Large intestine (tissue), 3 donors: ENCODE measurements around the gene GRB14. TPM values are rescaled to one million over a fixed set of nuclear protein-coding genes. Genes with fewer than 3 reads are reported as not detected.
A peak's percentile ranks its signal among the peaks of the same experiment; 100 is the strongest.

Experiments used
- DNase-seq, 2 donors: peaks; one replicate each; pipeline versions ENCODE4 v3.0.0 to v3.0.0-alpha.2; 2013
- H3K27ac ChIP-seq: one replicate; pipeline ENCODE4 v1.5.1; 2013; ENCODE audit warnings: low read length
- H3K27me3 ChIP-seq: 2 replicates; pipeline ENCODE4 v1.6.1; 2013; ENCODE audit warnings: low read length; ENCODE audit not compliant: control insufficient read depth, insufficient read depth
- H3K36me3 ChIP-seq: 2 replicates; pipeline ENCODE4 v1.6.1; 2013; ENCODE audit warnings: low read length; ENCODE audit not compliant: control insufficient read depth, insufficient read depth
- H3K4me1 ChIP-seq: one replicate; pipeline ENCODE4 v1.6.1; 2013; ENCODE audit warnings: low read length; ENCODE audit not compliant: control insufficient read depth, insufficient read depth
- H3K4me3 ChIP-seq: one replicate; pipeline ENCODE4 v1.5.1; 2013; ENCODE audit warnings: low read length
- H3K9me3 ChIP-seq: one replicate; pipeline ENCODE4 v1.6.1; 2013; ENCODE audit warnings: mild to moderate bottlenecking, low read depth, low read length, moderate library complexity; ENCODE audit not compliant: control insufficient read depth
- WGBS: methylation state at CpG from one replicate; pipeline ENCODE4 v1.1.5; 2013; ENCODE audit warnings: low lambda C conversion rate; ENCODE audit not compliant: insufficient coverage; 5-methylcytosine and 5-hydroxymethylcytosine counted together
- polyA plus RNA-seq: library from polyadenylated mRNA; unstranded; fragments of 120-200 nt; gene quantifications from one replicate; pipeline ENCODE4 v1.2.1, GENCODE V29; 2013

The GRB14 gene
- polyA plus RNA-seq, 1 donor, result 8.7 TPM

GRCh38 chr2:164464376-164464775, 156.9 kb downstream of the GRB14 start:
- Histone ChIP-seq H3K4me1 (no peaks in the 10 kb centered on the region), H3K4me3 (no peak overlapping the region), H3K27ac (no peak overlapping the region), H3K27me3 (no peaks in the 10 kb centered on the region), H3K9me3 (no peaks in the 10 kb centered on the region), H3K36me3 (no peaks in the 10 kb centered on the region)
- DNase-seq, result no peak
- WGBS, result 92% methylated on average over 2 of the region's 5 CpGs

GRCh38 chr2:164458792-164459191, 162.5 kb downstream of the GRB14 start:
- Histone ChIP-seq H3K36me3 (no peaks in the 10 kb centered on the region), H3K27me3 (peaks cover 2% of the 10 kb centered on the region), H3K4me3 (no peak overlapping the region)

GRCh38 chr2:164457271-164457670, 164.0 kb downstream of the GRB14 start:
- Histone ChIP-seq H3K4me3 (no peak overlapping the region), H3K27ac (no peak overlapping the region), H3K36me3 (no peaks in the 10 kb centered on the region), H3K27me3 (peaks cover 2% of the 10 kb centered on the region), H3K9me3 (no peaks in the 10 kb centered on the region), H3K4me1 (no peaks in the 10 kb centered on the region)
- WGBS, result no CpG with 5 or more reads among the region's 1 CpG
- DNase-seq, result no peak

More at GRCh38 chr2:164458792-164459191, 162.5 kb downstream of the GRB14 start:
- WGBS, result no CpG with 5 or more reads among the region's 2 CpGs
- Histone ChIP-seq H3K4me1 (no peaks in the 10 kb centered on the region), H3K27ac (no peak overlapping the region), H3K9me3 (no peaks in the 10 kb centered on the region)
- DNase-seq, result no peak

GRCh38 chr2:164456619-164457018, 164.7 kb downstream of the GRB14 start:
- H3K27me3 ChIP-seq, result peaks cover 2% of the 10 kb centered on the region
- no peak overlapping the region for H3K27ac ChIP-seq
- no peaks in the 10 kb centered on the region for H3K4me1 ChIP-seq
- H3K4me3 ChIP-seq, result no peak overlapping the region
- peak in 1 of 2 donors; percentile 2 for DNase-seq
- H3K9me3 ChIP-seq, result no peaks in the 10 kb centered on the region
- H3K36me3 ChIP-seq, result no peaks in the 10 kb centered on the region
- WGBS, result 80% methylated on average over 1 of the region's 4 CpGs

GRCh38 chr2:164453656-164454305, 167.5 kb downstream of the GRB14 start:
- no peak overlapping the region for H3K27ac ChIP-seq
- H3K27me3 ChIP-seq, result peaks cover 2% of the 10 kb centered on the region
- DNase-seq, result no peak
- H3K36me3 ChIP-seq, result no peaks in the 10 kb centered on the region
- no peaks in the 10 kb centered on the region for H3K4me1 ChIP-seq
- H3K4me3 ChIP-seq, result no peak overlapping the region
- H3K9me3 ChIP-seq, result no peaks in the 10 kb centered on the region
- 95% methylated on average over 3 of the region's 5 CpGs for WGBS

GRCh38 chr2:164450278-164450677, 171.0 kb downstream of the GRB14 start:
- no peak for DNase-seq
- no peaks in the 10 kb centered on the region for H3K9me3 ChIP-seq
- H3K27ac ChIP-seq, result no peak overlapping the region
- H3K27me3 ChIP-seq, result no peaks in the 10 kb centered on the region
- H3K4me1 ChIP-seq, result no peaks in the 10 kb centered on the region
- no peaks in the 10 kb centered on the region for H3K36me3 ChIP-seq
- no CpG with 5 or more reads among the region's 2 CpGs for WGBS
- no peak overlapping the region for H3K4me3 ChIP-seq

GRCh38 chr2:164449706-164450105, 171.6 kb downstream of the GRB14 start:
- Histone ChIP-seq H3K27me3 (no peaks in the 10 kb centered on the region), H3K36me3 (no peaks in the 10 kb centered on the region), H3K4me1 (no peaks in the 10 kb centered on the region), H3K4me3 (no peak overlapping the region), H3K9me3 (no peaks in the 10 kb centered on the region), H3K27ac (no peak overlapping the region)
- DNase-seq, result no peak
- no CpG with 5 or more reads among the region's 5 CpGs for WGBS

GRCh38 chr2:164447660-164448059, 173.6 kb downstream of the GRB14 start:
- Histone ChIP-seq H3K27me3 (no peaks in the 10 kb centered on the region), H3K9me3 (no peaks in the 10 kb centered on the region), H3K27ac (no peak overlapping the region), H3K36me3 (no peaks in the 10 kb centered on the region), H3K4me1 (no peaks in the 10 kb centered on the region), H3K4me3 (no peak overlapping the region)
- no peak for DNase-seq
- WGBS, result no CpG with 5 or more reads among the region's 5 CpGs

Other genes starting within 250 kb of the GRB14 start
- 38.3 TPM for gene COBLL1, start 220.3 kb upstream of the GRB14 start, polyA plus RNA-seq